ENCODE measurements around the gene RNF181.

- no peak for TF ChIP-seq POLR2A (IDR thresholded peaks at IDR 0.05; ENCODE audit: low read depth, low read length)
- TF ChIP-seq TAF1 (IDR thresholded peaks at IDR 0.05; ENCODE audit: low read depth, low read length), result no peak
Observed at GRCh38 chr2:85585781-85586105, 9.8 kb upstream of the RNF181 start.

Measured in GM12891 (cell line).